LNCaP clone FGC (cell line): ENCODE measurements around the gene C12orf42.

Experiments used
- DNase-seq: peaks from one replicate; pipeline ENCODE4 v3.0.0-alpha.2; 2011; ENCODE audit warnings: low read depth
- H3K4me3 ChIP-seq: 2 replicates; pipeline ENCODE4 v1.5.1; 2011; ENCODE audit warnings: mild to moderate bottlenecking, low read depth, low read length, control low read depth
- CTCF ChIP-seq: IDR thresholded peaks from 2 replicates; pipeline ENCODE4 v1.5.1; 2012; ENCODE audit warnings: mild to moderate bottlenecking; ENCODE audit not compliant: control insufficient read depth, insufficient read depth; ENCODE audit errors: extremely low read depth

C12orf42 gene

GRCh38 chr12:103310546-103311270 is 185.1 kb downstream of the C12orf42 start:
- DNase-seq, result no peak
- TF ChIP-seq CTCF, result no peak
- H3K4me3 ChIP-seq, result no peak overlapping the region

GRCh38 chr12:103308396-103308795 is 187.4 kb downstream of the C12orf42 start:
- H3K4me3 ChIP-seq, result no peak overlapping the region
- no peak for DNase-seq
- no peak for TF ChIP-seq CTCF

GRCh38 chr12:103303484-103303883 is 192.3 kb downstream of the C12orf42 start:
- TF ChIP-seq CTCF, result no peak
- no peak overlapping the region for H3K4me3 ChIP-seq
- no peak for DNase-seq

- no peak for DNase-seq
- no peak overlapping the region for H3K4me3 ChIP-seq
- TF ChIP-seq CTCF, result no peak
Measured at GRCh38 chr12:103301642-103302591, 193.9 kb downstream of the C12orf42 start.

GRCh38 chr12:103288016-103288415 is 207.8 kb downstream of the C12orf42 start:
- no peak for DNase-seq
- no peak overlapping the region for H3K4me3 ChIP-seq
- no peak for TF ChIP-seq CTCF

GRCh38 chr12:103282124-103282523 is 213.6 kb downstream of the C12orf42 start:
- no peak for DNase-seq
- H3K4me3 ChIP-seq, result no peak overlapping the region
- TF ChIP-seq CTCF, result no peak
